ENCODE results near the gene SEC24C.

DNA sequence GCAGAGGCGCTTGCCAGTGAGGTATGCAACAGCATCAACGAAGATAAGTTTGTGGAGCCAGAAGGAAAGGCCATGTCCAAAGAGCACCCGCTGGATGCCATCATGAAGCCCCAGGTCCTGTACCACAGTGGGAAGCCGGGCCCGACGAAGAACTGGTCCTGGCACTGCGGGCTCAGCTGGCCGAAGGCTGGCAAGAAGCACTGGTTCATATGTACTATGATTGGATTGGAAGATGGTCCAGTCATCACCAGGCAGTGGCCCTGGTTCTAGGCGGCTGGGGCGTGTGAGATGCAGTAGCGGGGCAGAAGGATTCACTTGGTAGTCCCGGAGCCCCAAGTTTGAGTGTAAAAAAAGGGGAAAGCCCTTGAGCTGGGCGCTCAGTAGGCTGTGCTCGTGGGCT, 63.3 kb downstream of the SEC24C start:
- TF ChIP-seq, protein P1, sequence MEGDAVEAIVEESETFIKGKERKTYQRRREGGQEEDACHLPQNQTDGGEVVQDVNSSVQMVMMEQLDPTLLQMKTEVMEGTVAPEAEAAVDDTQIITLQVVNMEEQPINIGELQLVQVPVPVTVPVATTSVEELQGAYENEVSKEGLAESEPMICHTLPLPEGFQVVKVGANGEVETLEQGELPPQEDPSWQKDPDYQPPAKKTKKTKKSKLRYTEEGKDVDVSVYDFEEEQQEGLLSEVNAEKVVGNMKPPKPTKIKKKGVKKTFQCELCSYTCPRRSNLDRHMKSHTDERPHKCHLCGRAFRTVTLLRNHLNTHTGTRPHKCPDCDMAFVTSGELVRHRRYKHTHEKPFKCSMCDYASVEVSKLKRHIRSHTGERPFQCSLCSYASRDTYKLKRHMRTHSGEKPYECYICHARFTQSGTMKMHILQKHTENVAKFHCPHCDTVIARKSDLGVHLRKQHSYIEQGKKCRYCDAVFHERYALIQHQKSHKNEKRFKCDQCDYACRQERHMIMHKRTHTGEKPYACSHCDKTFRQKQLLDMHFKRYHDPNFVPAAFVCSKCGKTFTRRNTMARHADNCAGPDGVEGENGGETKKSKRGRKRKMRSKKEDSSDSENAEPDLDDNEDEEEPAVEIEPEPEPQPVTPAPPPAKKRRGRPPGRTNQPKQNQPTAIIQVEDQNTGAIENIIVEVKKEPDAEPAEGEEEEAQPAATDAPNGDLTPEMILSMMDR (IDR thresholded peaks at IDR 0.05; ENCODE audit: insufficient read depth, low read length, poor library complexity, severe bottlenecking), result no peak
- TF ChIP-seq EZH2phosphoT487 (conservative IDR thresholded peaks at IDR 0.05; ENCODE audit: low read length), result no peak

Data from SU-DHL-6 (cell line).